GM23338 (cell line): ENCODE measurements around the gene MKI67.

ENCODE experiments used
- CREB1 ChIP-seq: fragments of 250-450 bp; sonication (Bioruptor Pico); IDR thresholded peaks from 2 replicates; pipeline ENCODE4 v1.5.0; 2020; ENCODE audit warnings: low read depth, mild to moderate bottlenecking, moderate library complexity
- CTCF ChIP-seq, 2 experiments: fragments of 200-600 bp in 1 of 2; sonication (generic) in 1 of 2; conservative IDR thresholded peaks; 2 replicates each; pipeline versions ENCODE4 v1.5.1 to v1.6.1; 2016 to 2017; ENCODE audit warnings: antibody characterized with exemption in 2 of 2, low read depth in 2 of 2, mild to moderate bottlenecking in 2 of 2, moderate library complexity in 1 of 2
- EZH2 ChIP-seq: fragments of 200-600 bp; sonication (generic); IDR thresholded peaks from one replicate; pipeline ENCODE4 v1.8.0; 2017; ENCODE audit warnings: antibody characterized with exemption, mild to moderate bottlenecking, low read depth; ENCODE audit not compliant: unreplicated experiment
- EZH2phosphoT487 ChIP-seq: fragments of 200-600 bp; sonication (generic); IDR thresholded peaks from one replicate; pipeline ENCODE4 v1.8.1; 2018; ENCODE audit warnings: antibody characterized with exemption; ENCODE audit not compliant: unreplicated experiment
- JUNB ChIP-seq: IDR thresholded peaks from one replicate; pipeline ENCODE4 v1.6.1; 2016; ENCODE audit warnings: antibody characterized with exemption; ENCODE audit not compliant: unreplicated experiment
- NANOG ChIP-seq: IDR thresholded peaks from 2 replicates; pipeline ENCODE4 v1.6.1; 2016; ENCODE audit warnings: antibody characterized with exemption, borderline replicate concordance
- POLR2AphosphoS5 ChIP-seq: IDR thresholded peaks from 2 replicates; pipeline ENCODE4 v1.6.1; 2016; ENCODE audit warnings: antibody characterized with exemption, low read depth

- TF ChIP-seq CTCF (conservative IDR thresholded peaks at IDR 0.05; ENCODE audit: low read depth in 2 of 2) (no peak), POLR2AphosphoS5 (no peak), CREB1 (no peak), EZH2 (no peak), EZH2phosphoT487 (no peak), NANOG (no peak), JUNB (no peak)
Observed at GRCh38 chr10:128124813-128125403, 1.3 kb downstream of the MKI67 start.
